ENCODE data around the gene IFNA8.

IFNA8 gene

DNA sequence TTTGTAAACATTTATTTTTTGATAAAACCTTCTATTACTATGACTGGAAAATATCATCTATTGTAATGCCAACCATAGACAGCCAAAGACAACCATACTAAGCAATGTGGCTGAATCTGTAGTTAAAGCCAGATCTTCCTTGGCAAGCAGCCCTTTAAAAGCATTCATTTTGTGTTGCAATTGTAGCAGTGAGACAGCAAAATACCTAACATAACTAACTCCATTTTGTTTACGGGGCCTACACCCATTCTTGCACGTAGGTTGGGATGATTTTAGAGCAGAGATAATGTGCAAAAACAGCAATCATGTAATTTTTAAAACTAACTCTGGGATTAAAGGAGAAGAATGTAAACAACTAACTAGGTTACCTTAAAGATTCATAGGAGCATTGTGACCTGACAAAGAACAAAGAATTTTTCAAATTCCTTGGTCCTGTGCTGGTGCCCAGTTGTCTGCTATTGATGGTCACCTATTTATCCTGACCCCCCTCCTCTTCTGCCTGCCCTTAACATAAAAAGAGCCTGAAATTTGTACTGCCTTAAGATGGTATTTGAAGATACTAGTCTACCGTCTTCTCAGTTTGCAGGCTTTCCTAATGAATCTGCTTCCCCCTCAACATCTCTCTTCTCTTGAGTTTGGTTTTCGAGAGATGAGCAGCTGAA is 41.9 kb downstream of the IFNA8 start:
- DNase-seq (ENCODE audit: insufficient read length, low spot score) (no peak), FAIRE-seq (no peak)
- no peak for TF ChIP-seq POLR2AphosphoS5 (IDR thresholded peaks at IDR 0.05; ENCODE audit: low read depth, low read length)
- no peak for TF ChIP-seq SPI1 (IDR thresholded peaks at IDR 0.05; ENCODE audit: low read depth, low read length)
- TF ChIP-seq POU2F2 (IDR thresholded peaks at IDR 0.05; ENCODE audit: low read depth, low read length): no peak
- no peak for TF ChIP-seq TAF1 (IDR thresholded peaks at IDR 0.05; ENCODE audit: low read depth, low read length)
- TF ChIP-seq POLR2A (IDR thresholded peaks at IDR 0.05; ENCODE audit: low read depth, low read length): no peak
- TF ChIP-seq PAX5 (IDR thresholded peaks at IDR 0.05; ENCODE audit: insufficient read depth, low read length, severe bottlenecking): no peak

DNA sequence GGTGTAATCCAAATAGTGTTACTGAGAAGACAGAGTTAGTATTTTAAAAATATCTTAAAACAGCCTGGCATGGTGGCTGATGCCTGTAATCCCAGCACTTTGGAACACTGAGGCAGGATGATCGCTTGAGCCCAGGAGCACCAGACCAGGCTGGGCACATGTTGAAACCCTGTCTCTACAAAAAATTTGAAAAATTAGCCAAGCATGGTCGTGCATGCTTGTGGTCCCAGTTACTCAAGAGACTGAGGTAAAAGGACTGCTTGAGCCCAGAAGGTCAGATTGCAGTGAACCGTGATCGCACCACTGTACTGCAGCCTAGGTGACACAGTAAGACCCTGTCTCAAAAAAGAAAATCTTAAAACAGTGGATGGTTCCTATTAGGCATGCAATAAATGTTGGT is 43.8 kb downstream of the IFNA8 start:
- TF ChIP-seq PAX5 (IDR thresholded peaks at IDR 0.05; ENCODE audit: insufficient read depth, low read length, severe bottlenecking): no peak
- no peak for TF ChIP-seq POLR2AphosphoS5 (IDR thresholded peaks at IDR 0.05; ENCODE audit: low read depth, low read length)
- no peak for TF ChIP-seq TAF1 (IDR thresholded peaks at IDR 0.05; ENCODE audit: low read depth, low read length)
- no peak for TF ChIP-seq POLR2A (IDR thresholded peaks at IDR 0.05; ENCODE audit: low read depth, low read length)
- TF ChIP-seq SPI1 (IDR thresholded peaks at IDR 0.05; ENCODE audit: low read depth, low read length): no peak
- TF ChIP-seq POU2F2 (IDR thresholded peaks at IDR 0.05; ENCODE audit: low read depth, low read length): no peak
- FAIRE-seq: no peak
- DNase-seq (ENCODE audit: insufficient read length, low spot score): no peak

DNA sequence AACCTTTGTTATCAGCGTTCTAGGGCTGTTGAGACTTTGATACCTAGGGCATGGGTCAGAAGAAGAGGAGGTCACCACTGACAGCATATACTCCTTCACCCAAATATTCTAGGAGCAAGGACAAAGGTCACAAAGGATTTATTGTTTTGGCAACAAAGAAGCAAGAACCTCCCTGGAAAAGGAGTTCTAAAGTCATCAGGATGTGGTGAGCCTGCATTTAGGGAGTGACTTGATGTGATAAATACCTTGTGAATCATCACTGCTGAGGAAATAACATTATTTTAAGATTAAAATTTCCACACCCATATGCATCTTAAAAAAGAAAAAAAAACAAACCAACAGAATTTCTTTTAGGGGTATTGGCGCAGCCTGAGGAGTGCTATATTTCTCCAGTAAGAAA is 45.2 kb downstream of the IFNA8 start:
- DNase-seq (ENCODE audit: insufficient read length, low spot score) (no peak), FAIRE-seq (no peak)
- TF ChIP-seq POLR2A (IDR thresholded peaks at IDR 0.05; ENCODE audit: low read depth, low read length) (no peak), SPI1 (IDR thresholded peaks at IDR 0.05; ENCODE audit: low read depth, low read length) (no peak), POLR2AphosphoS5 (IDR thresholded peaks at IDR 0.05; ENCODE audit: low read depth, low read length) (no peak), PAX5 (IDR thresholded peaks at IDR 0.05; ENCODE audit: insufficient read depth, low read length, severe bottlenecking) (no peak), POU2F2 (IDR thresholded peaks at IDR 0.05; ENCODE audit: low read depth, low read length) (no peak), TAF1 (IDR thresholded peaks at IDR 0.05; ENCODE audit: low read depth, low read length) (no peak)

DNA sequence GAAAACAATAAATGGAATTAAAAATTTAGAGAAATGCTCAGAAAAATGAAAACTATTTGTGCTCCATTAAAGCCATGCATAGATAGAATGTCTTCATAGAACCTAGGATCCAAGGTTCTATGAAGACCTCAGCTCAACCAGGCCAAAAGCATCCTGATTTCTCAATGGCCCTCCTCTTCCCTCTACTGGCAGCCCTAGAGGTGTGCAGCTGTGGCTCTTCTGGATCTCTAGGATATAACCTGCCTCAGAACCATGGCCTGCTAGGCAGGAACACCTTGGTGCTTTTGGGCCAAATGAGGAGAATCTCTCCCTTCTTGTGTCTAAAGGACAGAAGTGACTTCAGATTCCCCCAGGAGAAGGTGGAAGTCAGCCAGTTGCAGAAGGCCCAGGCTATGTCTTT is 46.4 kb downstream of the IFNA8 start:
- TF ChIP-seq PAX5 (IDR thresholded peaks at IDR 0.05; ENCODE audit: insufficient read depth, low read length, severe bottlenecking) (no peak), SPI1 (IDR thresholded peaks at IDR 0.05; ENCODE audit: low read depth, low read length) (no peak), TAF1 (IDR thresholded peaks at IDR 0.05; ENCODE audit: low read depth, low read length) (no peak), POLR2A (IDR thresholded peaks at IDR 0.05; ENCODE audit: low read depth, low read length) (no peak), POU2F2 (IDR thresholded peaks at IDR 0.05; ENCODE audit: low read depth, low read length) (no peak), POLR2AphosphoS5 (IDR thresholded peaks at IDR 0.05; ENCODE audit: low read depth, low read length) (no peak)
- FAIRE-seq (no peak), DNase-seq (ENCODE audit: insufficient read length, low spot score) (no peak)
